GM10266 (cell line): ENCODE data around the gene TPGS2.

Experiments used
- DNase-seq: peaks from one replicate; pipeline ENCODE4 v3.0.0; 2012; ENCODE audit errors: extremely low spot score
- CTCF ChIP-seq: IDR thresholded peaks from 2 replicates; pipeline ENCODE4 v1.5.1; 2012; ENCODE audit warnings: mild to moderate bottlenecking, low read depth; ENCODE audit not compliant: control insufficient read depth, insufficient read depth; ENCODE audit errors: missing control alignments

The TPGS2 gene

GRCh38 chr18:36835927-36836326 is 7.1 kb upstream of the TPGS2 start:
- no peak for DNase-seq
- no peak for TF ChIP-seq CTCF

- no peak for DNase-seq
- no peak for TF ChIP-seq CTCF
Measured at GRCh38 chr18:36833120-36833519, 4.3 kb upstream of the TPGS2 start.

GRCh38 chr18:36831139-36831538 is 2.3 kb upstream of the TPGS2 start:
- no peak for DNase-seq

GRCh38 chr18:36830158-36830495 is 1.3 kb upstream of the TPGS2 start:
- no peak for DNase-seq
- TF ChIP-seq CTCF, result no peak

More at GRCh38 chr18:36831139-36831538, 2.3 kb upstream of the TPGS2 start:
- TF ChIP-seq CTCF, result no peak

GRCh38 chr18:36829362-36830157 is 758 bp upstream of the TPGS2 start:
- no peak for TF ChIP-seq CTCF
- DNase-seq, result no peak

- peak; percentile 13 for DNase-seq
- no peak for TF ChIP-seq CTCF
Measured at GRCh38 chr18:36828157-36828629, 609 bp downstream of the TPGS2 start.

GRCh38 chr18:36826556-36826955 is 2.2 kb downstream of the TPGS2 start:
- no peak for TF ChIP-seq CTCF
- DNase-seq, result no peak
